OCI-LY3 (cell line): ENCODE data around the gene OR4B1.

Experiments used
- H2AFZ ChIP-seq: fragments of 200-600, 300-600 bp; shearing (Covaris generic); 2 replicates; pipeline ENCODE4 v1.6.0; 2014; ENCODE audit warnings: antibody characterized with exemption, low read depth, low read length
- H3K27ac ChIP-seq: fragments of 200-600, 300-600 bp; sonication (generic); 2 replicates; pipeline ENCODE4 v1.5.1; 2014; ENCODE audit warnings: mild to moderate bottlenecking, low read length, moderate library complexity, mixed read lengths
- H3K27me3 ChIP-seq: fragments of 200-600, 300-600 bp; sonication (generic); 2 replicates; pipeline ENCODE4 v1.6.1; 2014; ENCODE audit warnings: low read depth, low read length, mixed read lengths
- H3K36me3 ChIP-seq: fragments of 200-600, 300-600 bp; sonication (generic); replicated peaks from 2 replicates; pipeline ENCODE3; 2014; ENCODE audit warnings: low read depth, low read length, mixed read lengths
- H3K4me1 ChIP-seq: fragments of 300-600, 200-600 bp; sonication (generic); 2 replicates; pipeline ENCODE4 v1.6.1; 2014; ENCODE audit warnings: low read length, mixed read lengths
- H3K4me2 ChIP-seq: fragments of 200-600, 300-600 bp; sonication (generic); 2 replicates; pipeline ENCODE4 v1.6.1; 2014; ENCODE audit warnings: low read length, mixed read lengths
- H3K4me3 ChIP-seq: fragments of 300-600, 200-600 bp; sonication (generic); 2 replicates; pipeline ENCODE4 v1.5.1; 2014; ENCODE audit warnings: antibody characterized with exemption, mild to moderate bottlenecking, low read length, moderate library complexity
- H3K79me2 ChIP-seq: fragments of 300-600, 200-600 bp; shearing (Covaris generic); 2 replicates; pipeline ENCODE4 v1.6.1; 2014; ENCODE audit warnings: mild to moderate bottlenecking, low read length, mixed read lengths
- H3K9ac ChIP-seq: fragments of 300-600, 200-600 bp; shearing (Covaris generic); 2 replicates; pipeline ENCODE4 v1.6.0; 2014; ENCODE audit warnings: mild to moderate bottlenecking, low read length, moderate library complexity
- H3K9me3 ChIP-seq: fragments of 200-600, 300-600 bp; shearing (Covaris generic); 2 replicates; pipeline ENCODE4 v1.6.1; 2014; ENCODE audit warnings: low read length, mixed read lengths; ENCODE audit not compliant: insufficient read depth
- H4K20me1 ChIP-seq: fragments of 200-600, 300-600 bp; sonication (generic); 2 replicates; pipeline ENCODE4 v1.6.1; 2016; ENCODE audit warnings: low read length, mixed read lengths; ENCODE audit not compliant: insufficient read depth
- CTCF ChIP-seq: fragments of 200-600, 300-600 bp; sonication (generic); IDR thresholded peaks from 2 replicates; pipeline ENCODE4 v1.5.1; 2014; ENCODE audit warnings: antibody characterized with exemption, low read length, low read depth
- EZH2phosphoT487 ChIP-seq: fragments of 200-600 bp; shearing (Covaris generic); IDR thresholded peaks from 2 replicates; pipeline ENCODE4 v1.6.1; 2018; ENCODE audit warnings: antibody characterized with exemption, mixed run types, low read depth

OR4B1 gene

GRCh38 chr11:48237727-48238126 lies 21.1 kb downstream of the OR4B1 start:
- Histone ChIP-seq H4K20me1 (no peaks in the 10 kb centered on the region), H3K9me3 (no peaks in the 10 kb centered on the region), H3K4me1 (no peaks in the 10 kb centered on the region), H3K79me2 (no peaks in the 10 kb centered on the region), H3K4me3 (no peak overlapping the region), H3K36me3 (no peaks in the 10 kb centered on the region), H3K4me2 (no peak overlapping the region), H3K27ac (no peak overlapping the region), H2AFZ (no peak overlapping the region), H3K27me3 (no peaks in the 10 kb centered on the region), H3K9ac (no peak overlapping the region)
- TF ChIP-seq EZH2phosphoT487 (no peak), CTCF (no peak)

- no peaks in the 10 kb centered on the region for H3K79me2 ChIP-seq
- H2AFZ ChIP-seq, result no peak overlapping the region
- no peak overlapping the region for H3K4me3 ChIP-seq
- no peaks in the 10 kb centered on the region for H3K27me3 ChIP-seq
- no peaks in the 10 kb centered on the region for H4K20me1 ChIP-seq
- no peak for TF ChIP-seq CTCF
- H3K4me2 ChIP-seq, result no peak overlapping the region
- no peaks in the 10 kb centered on the region for H3K4me1 ChIP-seq
- no peaks in the 10 kb centered on the region for H3K9me3 ChIP-seq
- H3K27ac ChIP-seq, result no peak overlapping the region
- no peak overlapping the region for H3K9ac ChIP-seq
- no peaks in the 10 kb centered on the region for H3K36me3 ChIP-seq
Measured at GRCh38 chr11:48242501-48242900, 25.9 kb downstream of the OR4B1 start.

- Histone ChIP-seq H3K4me3 (no peak within 1 kb of the TSS), H3K27ac (no peak within 1 kb of the TSS), H3K9me3 (no peaks in the 10 kb centered on the region; the same call in 1 of the 2 replicates), H3K4me1 (no peaks in the 10 kb centered on the region), H4K20me1 (no peaks in the 10 kb centered on the region), H3K79me2 (no peaks in the 10 kb centered on the region), H3K9ac (no peak within 1 kb of the TSS), H3K36me3 (no peaks in the 10 kb centered on the region), H3K27me3 (no peaks in the 10 kb centered on the region), H3K4me2 (no peak within 1 kb of the TSS), H2AFZ (no peak within 1 kb of the TSS)
- TF ChIP-seq EZH2phosphoT487 (no peak), CTCF (no peak)
Measured at GRCh38 chr11:48244804-48245203, 28.2 kb downstream of the OR4B1 start, which contains the start of gene OR4X2. Gene OR4X2 (plus strand): TSS chr11:48245104. CDS start chr11:48245104, 0 bp downstream.

- Histone ChIP-seq H3K27ac (no peak overlapping the region), H2AFZ (no peak overlapping the region), H3K79me2 (no peaks in the 10 kb centered on the region), H3K36me3 (no peaks in the 10 kb centered on the region), H4K20me1 (no peaks in the 10 kb centered on the region), H3K27me3 (no peaks in the 10 kb centered on the region), H3K9me3 (no peaks in the 10 kb centered on the region; the same call in 1 of the 2 replicates), H3K4me2 (no peak overlapping the region), H3K4me3 (no peak overlapping the region), H3K4me1 (no peaks in the 10 kb centered on the region), H3K9ac (no peak overlapping the region)
- TF ChIP-seq CTCF (no peak), EZH2phosphoT487 (no peak)
Measured at GRCh38 chr11:48248902-48249301, 32.3 kb downstream of the OR4B1 start.
